Endothelial cell of umbilical vein (primary cell): ENCODE data around the gene DDX31.

Source experiments
- CTCF ChIP-seq, 2 donors: IDR thresholded peaks; 1 replicate in 1 of 2; 2 replicates in 1 of 2; pipeline ENCODE4 v1.5.1; 2011; ENCODE audit warnings: low read length in 2 of 2, mild to moderate bottlenecking in 2 of 2, moderate library complexity in 2 of 2, control low read depth in 1 of 2, inconsistent platforms in 1 of 2, low read depth in 1 of 2; ENCODE audit not compliant: insufficient read depth in 1 of 2; ENCODE audit errors: extremely low read depth in 1 of 2
- JUN ChIP-seq: IDR thresholded peaks from 2 replicates; pipeline ENCODE4 v1.6.1; 2011; ENCODE audit warnings: borderline replicate concordance, low read depth; ENCODE audit not compliant: insufficient read length, insufficient read depth
- POLR2A ChIP-seq: IDR thresholded peaks from 2 replicates; pipeline ENCODE4 v1.6.1; 2012; ENCODE audit warnings: low read depth, mild to moderate bottlenecking, control low read depth, low read length

DNA sequence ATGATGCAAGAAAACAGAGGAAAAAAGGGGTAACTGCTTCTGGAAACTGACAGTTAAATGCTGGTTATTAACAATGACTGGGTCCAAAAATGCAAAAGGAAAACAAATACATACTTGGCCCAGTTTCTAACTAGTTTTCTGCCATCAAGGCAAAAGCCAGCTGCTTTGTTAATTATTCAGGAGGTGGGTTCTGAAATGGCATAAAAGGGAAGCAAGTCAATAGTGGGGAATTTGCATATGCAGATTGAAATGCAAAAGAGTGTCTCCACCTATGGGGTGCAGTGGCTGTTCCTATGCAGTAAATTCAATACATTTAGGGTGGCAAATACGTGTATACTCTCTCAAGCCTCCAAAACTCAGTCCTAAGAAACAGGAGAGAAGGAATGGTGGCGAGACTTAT, 54.0 kb downstream of the DDX31 start:
- no peak for TF ChIP-seq JUN
- TF ChIP-seq CTCF (IDR thresholded peaks at IDR 0.05; ENCODE audit: extremely low read depth in 1 of 2, insufficient read depth in 1 of 2, low read depth in 1 of 2, low read length in 2 of 2) = no peak
- no peak for TF ChIP-seq POLR2A
